Suppressor macrophage treated with lipopolysaccharide for 4 hours (primary cell): Measurements from ENCODE around the gene SLC9A4.

Experiments used
- DNase-seq: peaks from one replicate; pipeline ENCODE4 v3.0.0-alpha.2; 2020

SLC9A4 gene

GRCh38 chr2:102455061-102455670 is 17.9 kb upstream of the SLC9A4 start:
- DNase-seq, result no peak

DNA sequence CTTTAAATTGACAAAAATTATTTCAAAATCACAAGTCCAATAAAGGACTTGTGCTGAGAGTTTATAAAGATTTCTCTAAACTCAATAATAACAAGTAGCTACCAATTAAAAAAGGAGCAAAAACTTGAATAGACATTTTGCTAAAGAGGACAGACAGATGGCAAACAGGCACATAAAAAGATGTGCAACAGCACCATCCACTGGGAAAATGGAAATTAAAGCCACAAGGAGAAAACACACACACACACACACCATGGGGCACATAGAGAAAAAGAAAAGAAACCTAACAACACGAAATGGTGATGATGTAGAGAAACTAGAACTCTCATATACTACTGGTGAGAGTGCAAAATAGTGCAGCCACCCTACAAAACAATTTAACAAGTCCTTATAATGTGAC is 12.6 kb upstream of the SLC9A4 start:
- no peak for DNase-seq

DNA sequence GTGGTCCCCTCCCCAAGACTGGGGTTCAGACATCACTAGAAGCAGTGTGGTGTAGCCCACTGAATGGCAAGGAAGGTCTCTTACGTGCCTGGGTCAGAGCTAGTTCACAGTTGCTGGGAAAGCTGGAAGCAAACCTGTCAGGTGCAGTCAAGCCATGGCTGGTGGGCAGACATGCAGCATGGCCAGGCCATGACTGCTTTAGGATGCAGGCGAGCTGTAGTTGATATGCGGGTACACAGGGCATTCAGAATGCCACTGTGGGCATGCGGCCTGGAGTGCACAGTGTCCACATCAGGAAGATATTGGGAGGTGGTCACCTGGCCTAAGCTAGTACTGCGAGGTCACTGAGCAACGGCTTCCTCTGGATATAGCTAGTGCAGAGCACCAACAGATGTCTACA is 11.8 kb upstream of the SLC9A4 start:
- no peak for DNase-seq

DNA sequence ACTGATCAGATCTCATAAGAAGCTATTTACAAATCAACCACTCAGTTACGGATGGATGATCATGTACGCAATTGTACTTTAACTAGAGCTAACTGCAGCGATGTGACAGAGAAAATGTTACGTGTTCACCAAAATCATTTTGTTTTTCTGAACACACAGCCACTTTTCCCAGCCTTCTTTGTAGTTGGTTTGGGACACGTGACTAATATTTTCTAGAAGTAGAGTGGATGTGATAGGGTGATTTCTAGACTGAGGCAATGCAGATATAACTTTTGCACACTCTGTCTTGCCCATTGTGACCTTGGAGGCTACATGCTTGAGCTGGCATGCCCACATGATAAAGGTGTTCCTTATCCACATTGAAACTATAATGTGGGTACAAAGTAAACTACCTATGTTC is 9.9 kb upstream of the SLC9A4 start:
- no peak for DNase-seq

DNA sequence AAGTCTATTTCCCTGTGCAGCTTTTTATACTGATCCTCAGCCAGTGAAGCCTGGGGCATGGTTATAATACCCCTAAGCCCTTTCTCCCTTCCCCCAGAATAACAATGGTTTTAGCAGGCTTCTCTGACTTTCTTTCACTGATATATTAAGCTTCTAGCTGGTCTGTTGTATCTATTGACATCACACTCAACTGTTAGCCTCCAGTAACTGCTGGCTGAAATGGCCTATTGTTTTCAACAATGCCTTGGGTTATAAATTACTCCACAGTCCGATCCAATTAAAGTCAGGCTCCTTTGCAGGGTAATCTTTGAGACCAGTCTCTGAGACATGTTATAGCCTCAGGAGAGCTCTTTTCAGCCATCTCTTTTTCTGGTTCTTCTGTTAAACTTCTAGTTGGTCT is 2.9 kb upstream of the SLC9A4 start:
- DNase-seq, result no peak

- DNase-seq, result no peak
Measured at GRCh38 chr2:102473631-102474030, 605 bp downstream of the SLC9A4 start.

- no peak for DNase-seq
Measured at GRCh38 chr2:102474785-102475184, 1.8 kb downstream of the SLC9A4 start.

GRCh38 chr2:102478686-102479470 is 5.9 kb downstream of the SLC9A4 start:
- DNase-seq, result no peak

DNA sequence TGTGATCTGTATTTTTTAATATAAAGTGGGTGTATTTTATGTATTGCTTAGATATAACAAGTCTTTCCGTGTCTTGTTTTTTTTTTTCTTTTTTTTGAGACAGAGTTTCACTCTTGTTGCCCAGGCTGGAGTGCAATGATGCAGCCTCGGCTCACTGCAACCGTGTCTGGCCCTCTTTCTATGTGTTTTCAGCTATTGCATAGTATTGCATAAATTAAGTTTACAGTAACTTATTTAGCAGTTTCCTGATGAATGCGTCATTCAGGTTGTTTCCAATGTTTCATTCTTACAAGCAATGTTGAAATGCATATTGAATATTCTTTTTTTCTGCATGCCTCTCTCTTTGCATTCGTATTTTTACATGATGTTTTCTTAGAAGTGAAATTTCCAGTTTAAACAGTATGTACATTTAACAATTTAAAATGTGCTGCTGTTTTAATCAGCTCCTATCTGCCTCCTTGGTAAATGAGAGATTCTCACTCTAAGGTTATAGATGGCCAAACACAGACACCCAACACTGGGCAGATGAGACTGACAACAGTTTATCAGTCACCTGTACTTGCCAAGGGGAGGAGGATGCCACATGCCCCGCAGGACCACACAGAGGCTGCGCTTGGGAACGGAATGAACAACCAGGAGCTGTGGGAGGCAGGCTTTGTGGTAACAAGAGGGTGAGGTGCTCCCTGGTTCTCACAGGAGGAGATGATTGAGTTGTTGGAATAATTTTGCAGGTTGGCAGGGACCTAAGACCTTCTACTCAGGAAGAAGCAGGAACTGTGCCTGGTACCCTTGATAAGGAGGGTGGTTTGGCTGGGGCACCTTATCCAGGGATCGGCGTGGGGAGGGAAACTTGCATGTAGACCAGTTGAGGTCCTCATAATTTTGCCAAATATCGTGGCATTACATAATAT is 7.5 kb downstream of the SLC9A4 start:
- peak; percentile 30 for DNase-seq

- DNase-seq, result no peak
Measured at GRCh38 chr2:102481931-102482330, 8.9 kb downstream of the SLC9A4 start.

- DNase-seq, result no peak
Measured at GRCh38 chr2:102483086-102483485, 10.1 kb downstream of the SLC9A4 start.

- no peak for DNase-seq
Measured at GRCh38 chr2:102484310-102485061, 11.5 kb downstream of the SLC9A4 start.

DNA sequence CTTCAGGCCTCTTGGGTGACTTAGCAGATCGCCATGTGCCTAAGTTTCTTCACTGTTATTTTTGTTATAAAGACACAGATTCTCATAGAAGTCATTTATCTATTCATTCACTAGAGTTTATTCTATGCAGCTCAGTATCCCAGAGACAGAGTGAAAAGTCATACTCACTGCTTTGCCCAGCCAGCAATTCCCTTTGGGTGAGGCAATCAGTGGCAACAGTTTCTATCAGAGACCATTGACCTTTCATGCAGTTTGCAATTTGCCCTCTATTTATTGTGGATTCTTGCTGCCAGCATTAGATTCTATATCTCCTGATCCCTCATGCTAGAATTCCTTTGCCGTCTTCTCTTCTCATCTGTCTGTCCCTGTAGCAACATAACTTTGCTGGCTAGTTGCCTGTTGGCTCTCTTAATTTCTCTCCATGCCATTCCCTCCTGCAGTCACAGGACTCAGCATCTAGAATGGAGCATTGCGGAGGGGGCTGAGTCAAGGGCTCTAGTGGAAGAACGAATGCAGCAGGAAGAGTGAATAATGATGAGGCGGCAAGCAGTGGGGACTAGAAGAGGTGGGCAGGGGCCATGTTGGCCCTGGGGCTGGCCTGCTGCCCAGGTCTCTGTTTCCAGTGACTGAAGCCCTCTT is 12.2 kb downstream of the SLC9A4 start:
- DNase-seq, result no peak

DNA sequence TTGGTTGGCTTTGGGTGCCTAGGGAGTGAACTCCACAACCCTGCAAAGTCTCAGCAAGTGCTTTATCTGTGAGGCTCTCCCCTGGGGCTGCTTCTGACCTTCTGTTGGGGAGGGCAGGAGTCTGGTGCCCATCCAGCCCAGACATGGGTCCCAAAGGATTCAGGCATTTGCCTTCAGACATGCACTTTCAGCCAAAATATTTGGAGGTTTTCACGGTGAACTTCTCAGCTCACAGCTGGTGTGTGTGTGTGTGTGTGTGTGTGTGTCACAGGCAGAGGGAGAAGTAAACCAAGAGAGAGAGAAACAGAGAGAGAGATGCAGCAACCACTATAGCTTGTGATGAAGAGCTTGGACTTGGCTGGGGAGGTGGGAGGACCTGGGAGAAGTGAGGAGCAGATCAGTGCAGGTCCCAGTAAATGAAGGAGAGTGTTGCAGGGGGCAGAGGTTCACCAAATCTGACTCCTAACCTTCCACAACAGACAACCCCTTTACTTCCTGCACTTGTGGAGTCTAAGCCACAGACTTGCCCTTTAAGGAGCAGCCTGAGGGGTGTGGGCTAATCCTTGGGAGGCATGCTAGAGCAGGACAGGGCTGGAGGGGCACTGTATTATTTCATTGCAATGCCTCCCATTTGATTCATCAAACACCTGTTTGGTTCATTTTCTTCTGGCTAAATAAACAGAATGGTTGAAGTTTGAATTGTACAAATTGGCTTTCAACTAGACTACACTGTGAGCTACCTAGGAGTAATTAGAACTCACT is 14.1 kb downstream of the SLC9A4 start:
- DNase-seq, result no peak

- peak; percentile 75 for DNase-seq
Measured at GRCh38 chr2:102487761-102488462, 14.9 kb downstream of the SLC9A4 start.

GRCh38 chr2:102489646-102490045 is 16.6 kb downstream of the SLC9A4 start:
- no peak for DNase-seq

DNA sequence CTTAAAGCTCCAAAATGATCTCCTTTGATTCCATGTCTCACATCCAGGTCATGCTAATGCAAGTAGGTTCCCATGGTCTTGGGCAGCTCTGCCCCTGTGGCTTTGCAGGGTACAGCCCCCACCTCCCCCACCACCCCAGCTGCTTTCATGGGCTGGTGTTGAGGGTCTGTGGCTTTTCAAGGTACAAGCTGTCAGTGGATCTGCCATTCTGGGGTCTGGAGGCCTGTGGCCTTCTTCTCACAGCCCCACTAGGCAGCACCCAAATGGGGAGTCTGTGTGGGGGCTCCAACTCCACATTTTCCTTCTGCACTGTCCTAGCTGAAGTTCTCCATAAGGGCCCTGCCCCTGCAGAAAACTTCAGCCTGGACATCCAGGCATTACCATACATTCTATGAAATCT is 19.0 kb downstream of the SLC9A4 start:
- no peak for DNase-seq

DNA sequence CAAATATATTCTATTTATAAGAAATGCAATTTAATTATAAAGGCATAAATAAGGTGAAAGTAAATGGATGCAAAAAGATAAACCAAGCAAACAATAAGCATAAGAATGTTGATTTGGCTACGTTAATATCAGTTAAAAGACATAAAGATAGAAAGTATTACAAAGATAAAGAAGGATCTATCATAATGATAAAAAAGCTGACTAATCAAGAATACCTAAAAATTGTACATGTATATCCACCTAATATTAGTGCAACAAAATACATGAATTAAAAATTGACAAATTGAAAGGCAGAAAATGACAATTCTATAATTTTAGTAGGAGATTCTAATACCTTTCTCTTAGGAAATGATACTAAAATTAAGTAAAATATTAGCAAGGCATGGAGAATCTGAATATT is 21.5 kb downstream of the SLC9A4 start:
- DNase-seq, result no peak

DNA sequence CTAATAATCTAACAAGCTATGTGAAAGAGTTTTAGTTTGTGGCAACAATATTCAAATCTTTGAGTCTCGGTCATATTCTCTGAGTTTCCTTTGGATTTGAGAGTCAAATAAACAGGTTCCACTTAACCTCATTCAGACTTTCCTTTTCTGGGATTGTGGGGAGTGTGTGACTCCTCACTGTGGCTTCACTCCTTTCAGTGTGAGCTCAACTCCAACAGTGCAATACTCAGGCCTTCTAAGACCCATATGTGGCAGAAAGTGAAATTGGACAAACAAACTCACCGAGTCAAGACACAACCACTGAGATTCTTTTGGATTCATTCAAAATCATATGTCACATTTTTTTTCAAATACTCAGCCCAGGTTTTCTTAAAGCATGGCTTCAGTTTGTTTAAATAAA is 25.4 kb downstream of the SLC9A4 start:
- no peak for DNase-seq

- DNase-seq, result no peak
Measured at GRCh38 chr2:102499558-102499957, 26.5 kb downstream of the SLC9A4 start.

GRCh38 chr2:102502576-102502975 is 29.6 kb downstream of the SLC9A4 start:
- DNase-seq, result no peak
